ENCODE results near the gene ACOT9.

Gene ACOT9

GRCh38 chrX:23729214-23729613 lies 13.9 kb downstream of the ACOT9 start:
- no peak for TF ChIP-seq CTCF (IDR thresholded peaks at IDR 0.05; ENCODE audit: borderline replicate concordance, insufficient read depth, low read depth, low read length)
- no peak overlapping the region for H3K4me3 ChIP-seq (ENCODE audit: low read depth, low read length)

- no peak overlapping the region for H3K4me3 ChIP-seq (ENCODE audit: low read depth, low read length)
- TF ChIP-seq CTCF (IDR thresholded peaks at IDR 0.05; ENCODE audit: borderline replicate concordance, insufficient read depth, low read depth, low read length), result no peak
Measured at GRCh38 chrX:23727206-23727605, 15.9 kb downstream of the ACOT9 start.

- no peak overlapping the region for H3K4me3 ChIP-seq (ENCODE audit: low read depth, low read length)
- TF ChIP-seq CTCF (IDR thresholded peaks at IDR 0.05; ENCODE audit: borderline replicate concordance, insufficient read depth, low read depth, low read length), result no peak
Measured at GRCh38 chrX:23726191-23726590, 16.9 kb downstream of the ACOT9 start.

- no peak overlapping the region for H3K4me3 ChIP-seq (ENCODE audit: low read depth, low read length)
- no peak for TF ChIP-seq CTCF (IDR thresholded peaks at IDR 0.05; ENCODE audit: borderline replicate concordance, insufficient read depth, low read depth, low read length)
Measured at GRCh38 chrX:23720117-23720677, 22.9 kb downstream of the ACOT9 start.

- H3K4me3 ChIP-seq (ENCODE audit: low read depth, low read length), result no peak overlapping the region
- no peak for TF ChIP-seq CTCF (IDR thresholded peaks at IDR 0.05; ENCODE audit: borderline replicate concordance, insufficient read depth, low read depth, low read length)
Measured at GRCh38 chrX:23705235-23705634, 37.8 kb downstream of the ACOT9 start.

GRCh38 chrX:23704673-23705206 lies 38.3 kb downstream of the ACOT9 start:
- no peak overlapping the region for H3K4me3 ChIP-seq (ENCODE audit: low read depth, low read length)
- no peak for TF ChIP-seq CTCF (IDR thresholded peaks at IDR 0.05; ENCODE audit: borderline replicate concordance, insufficient read depth, low read depth, low read length)

GRCh38 chrX:23699636-23700194 lies 43.4 kb downstream of the ACOT9 start:
- no peak for TF ChIP-seq CTCF (IDR thresholded peaks at IDR 0.05; ENCODE audit: borderline replicate concordance, insufficient read depth, low read depth, low read length)
- H3K4me3 ChIP-seq (ENCODE audit: low read depth, low read length), result no peak overlapping the region
